Measurements from ENCODE around the gene MAB21L3.
A peak's percentile ranks its signal among the peaks of the same experiment; 100 is the strongest.

MAB21L3 gene

DNA sequence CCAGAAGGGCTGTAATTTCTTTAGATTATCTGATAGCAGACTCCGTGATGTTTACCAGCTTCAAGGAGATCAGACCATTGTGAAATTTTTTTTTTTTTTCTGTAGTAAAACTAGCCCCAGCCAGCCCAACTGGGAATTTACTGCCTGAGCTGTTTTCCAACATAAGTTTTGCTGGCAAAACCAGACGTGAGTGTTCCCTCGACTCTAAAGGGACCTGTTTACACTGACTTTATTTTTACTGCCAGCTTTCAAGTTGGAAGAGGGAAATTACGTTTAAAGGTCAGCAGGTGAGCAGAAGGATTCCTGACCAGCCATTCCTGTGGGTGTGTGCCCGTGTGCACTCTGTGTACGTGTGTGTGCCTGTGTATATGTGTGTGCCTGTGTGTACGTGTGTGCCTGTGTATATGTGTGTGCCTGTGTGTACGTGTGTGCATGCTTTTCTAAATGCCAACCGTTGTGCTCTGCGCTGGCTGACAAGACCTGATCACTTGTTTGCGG lies 374 bp downstream of the MAB21L3 start:
- no peak for DNase-seq (ENCODE audit: low spot score)

DNA sequence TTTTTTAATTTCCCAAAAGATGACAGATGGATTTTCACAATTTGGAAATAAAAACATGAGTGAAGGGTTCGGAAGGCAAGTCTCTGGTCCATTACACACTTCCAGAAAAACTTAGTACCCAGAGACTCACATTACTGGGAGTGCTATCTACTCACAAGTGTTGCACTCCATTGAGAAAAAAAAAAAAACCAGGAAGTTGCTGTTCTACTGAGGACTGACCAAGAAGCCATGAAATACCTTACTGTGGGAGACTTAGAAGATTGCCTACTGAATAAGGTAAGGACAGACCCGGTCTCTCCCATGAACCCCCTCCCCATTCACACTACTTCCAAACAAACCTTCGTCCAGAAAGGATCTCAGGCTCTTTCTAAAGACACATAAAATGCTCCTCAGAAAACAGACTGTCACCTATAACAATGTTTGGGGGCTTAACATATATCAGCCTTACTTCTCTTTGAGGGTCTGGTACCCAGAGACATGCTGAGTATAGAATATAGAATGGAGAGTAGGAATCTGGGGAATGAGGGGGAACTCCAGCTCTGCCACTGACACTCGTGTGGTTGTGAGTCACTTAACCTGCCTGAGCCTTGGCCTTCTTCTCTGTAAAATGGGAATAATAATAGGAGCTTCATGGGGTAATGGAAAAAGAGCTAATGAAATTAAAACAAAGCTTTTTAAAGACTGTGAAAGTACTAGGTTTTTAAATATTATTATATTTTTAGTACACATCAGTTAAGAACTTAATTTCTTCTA lies 1.4 kb downstream of the MAB21L3 start:
- DNase-seq (ENCODE audit: low spot score): no peak

DNA sequence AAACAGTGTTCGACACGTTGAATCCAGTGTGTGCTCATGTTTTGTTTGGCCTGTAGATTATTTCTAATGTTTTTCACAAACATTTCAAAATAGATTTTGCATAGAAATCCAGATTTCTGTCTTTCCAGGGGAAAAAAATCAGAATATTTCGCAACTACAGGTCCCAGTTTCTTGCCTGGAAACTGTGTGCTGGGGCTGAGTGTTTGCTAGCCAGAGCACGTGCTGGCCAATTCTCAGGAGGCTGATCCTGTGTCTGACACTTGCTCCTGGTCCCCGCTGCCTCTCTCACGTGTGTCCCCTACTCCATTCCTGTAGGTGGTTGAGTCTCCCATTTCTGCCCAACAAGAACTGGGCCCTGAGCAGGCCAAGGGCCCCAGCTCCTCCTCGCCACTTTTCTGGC lies 2.4 kb downstream of the MAB21L3 start:
- DNase-seq (ENCODE audit: low spot score): no peak

DNA sequence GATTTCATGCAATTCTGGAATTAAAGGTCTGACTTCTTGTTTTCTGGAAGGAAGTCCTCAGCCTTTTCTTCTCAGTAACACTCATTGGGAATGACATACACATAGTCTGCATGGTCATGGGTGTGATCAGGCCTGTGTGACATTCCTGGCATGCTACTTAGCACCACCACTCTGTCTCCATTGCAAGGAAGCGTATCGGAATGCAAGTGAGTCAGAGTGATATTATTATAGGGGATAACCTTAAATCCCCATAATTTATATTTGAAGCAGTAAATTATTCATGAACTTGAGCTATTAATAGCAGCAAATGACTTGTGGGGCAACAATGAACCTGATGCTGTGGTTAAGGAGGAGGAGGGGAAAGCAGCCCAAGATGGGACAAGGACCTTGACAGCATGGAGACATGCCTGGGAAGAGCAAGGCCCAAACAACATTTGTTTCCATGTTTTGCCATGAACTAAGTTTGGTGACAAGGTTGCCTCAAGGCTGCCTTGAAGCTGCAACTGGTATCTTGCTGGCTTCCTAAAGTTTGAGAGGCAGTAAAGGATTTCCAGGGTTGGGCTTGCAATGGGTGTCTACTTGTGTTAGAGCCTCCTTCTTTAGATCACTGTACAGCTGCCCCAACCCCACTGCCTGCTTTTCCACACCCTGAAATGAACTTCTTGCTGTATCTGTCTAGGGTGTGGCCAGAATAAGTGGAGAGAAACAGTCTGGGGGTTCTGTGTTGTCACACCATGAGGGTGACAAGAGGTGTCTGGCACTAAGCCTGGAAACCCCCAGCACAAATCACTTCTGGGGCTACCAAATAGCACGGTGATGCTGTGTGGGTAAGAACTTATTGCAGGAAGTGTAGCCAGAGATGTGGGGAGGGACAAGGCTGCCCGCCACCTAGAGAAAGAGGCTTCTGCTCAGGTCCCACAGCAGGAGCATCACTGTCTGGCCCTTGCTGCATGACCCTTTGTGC lies 4.6 kb downstream of the MAB21L3 start:
- peak; percentile 76 for DNase-seq (ENCODE audit: low spot score)

DNA sequence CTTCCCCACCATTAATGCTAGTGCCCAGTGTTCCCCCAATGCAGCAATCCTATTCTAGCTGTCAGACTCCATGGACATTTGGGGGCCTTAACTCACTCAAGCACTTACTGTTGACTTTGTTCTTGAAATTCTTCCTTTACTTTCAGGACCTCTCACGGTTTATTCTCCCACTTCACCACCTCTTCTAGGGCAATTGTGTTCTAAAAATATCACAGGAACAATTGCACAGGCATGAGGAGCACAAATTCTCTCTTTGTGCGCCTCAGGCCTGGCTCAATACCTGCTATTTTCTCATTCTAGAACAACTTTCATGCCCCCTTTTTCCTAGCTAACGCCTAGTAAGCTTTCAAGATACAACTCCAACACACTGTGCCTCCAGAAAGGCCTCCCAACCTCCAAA lies 7.3 kb downstream of the MAB21L3 start:
- no peak for DNase-seq (ENCODE audit: low spot score)

DNA sequence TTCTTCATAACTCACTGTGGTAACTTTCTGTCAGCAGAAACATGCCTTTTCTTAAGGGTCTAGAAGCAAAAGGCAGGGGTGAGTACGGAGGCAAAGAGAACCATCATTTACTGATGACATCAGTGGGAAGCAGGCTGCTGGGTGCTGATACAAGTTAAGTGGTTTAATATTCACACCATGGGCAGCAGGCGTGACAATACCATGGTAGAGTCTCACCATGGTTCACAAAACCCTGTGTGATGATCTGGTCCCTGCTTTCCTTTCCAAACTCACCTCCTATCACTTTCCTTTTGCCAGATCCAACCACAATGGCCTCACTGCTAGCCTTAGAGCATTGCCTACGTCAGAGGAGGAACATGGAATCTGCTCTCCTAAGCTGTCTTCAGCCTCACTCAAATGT lies 8.7 kb downstream of the MAB21L3 start:
- no peak for DNase-seq (ENCODE audit: low spot score)

DNA sequence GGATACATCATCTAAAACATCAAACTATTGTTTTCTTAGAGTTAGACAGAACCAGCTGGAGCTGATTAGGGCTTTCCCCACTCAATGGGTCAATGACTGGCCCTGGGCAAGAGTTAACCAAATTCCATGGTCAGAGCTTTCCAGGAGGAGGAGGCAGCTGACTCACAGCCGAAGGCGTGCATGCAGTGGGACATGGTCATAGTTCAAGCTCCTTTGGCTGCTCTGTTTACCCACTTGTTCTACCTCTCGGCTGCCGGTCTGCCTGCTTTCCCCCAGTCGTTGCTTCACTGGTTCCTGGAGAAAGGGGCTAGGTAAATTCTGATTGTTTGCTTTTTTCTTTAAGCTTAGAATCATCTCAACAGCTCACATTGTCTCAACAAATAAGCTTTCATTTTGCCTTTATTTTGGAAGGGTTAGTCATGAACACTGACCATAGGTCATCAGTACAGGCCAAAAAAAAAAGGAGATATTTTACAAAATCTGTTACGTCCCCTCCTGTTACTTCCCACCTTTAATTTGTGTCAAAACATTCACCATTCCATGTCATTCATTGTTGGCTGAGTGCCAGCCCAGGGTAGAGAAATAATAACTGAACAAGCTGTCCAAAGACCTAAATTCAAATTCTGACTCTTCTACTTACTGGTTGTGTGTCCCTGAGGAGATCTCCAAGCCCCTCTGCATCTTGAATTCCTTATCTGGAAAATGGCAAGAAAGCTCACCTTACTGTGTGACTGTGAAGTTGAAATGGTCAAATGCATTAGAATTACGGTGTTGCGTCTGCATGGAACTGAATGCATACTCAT lies 12.0 kb downstream of the MAB21L3 start:
- DNase-seq (ENCODE audit: low spot score): peak; percentile 91

DNA sequence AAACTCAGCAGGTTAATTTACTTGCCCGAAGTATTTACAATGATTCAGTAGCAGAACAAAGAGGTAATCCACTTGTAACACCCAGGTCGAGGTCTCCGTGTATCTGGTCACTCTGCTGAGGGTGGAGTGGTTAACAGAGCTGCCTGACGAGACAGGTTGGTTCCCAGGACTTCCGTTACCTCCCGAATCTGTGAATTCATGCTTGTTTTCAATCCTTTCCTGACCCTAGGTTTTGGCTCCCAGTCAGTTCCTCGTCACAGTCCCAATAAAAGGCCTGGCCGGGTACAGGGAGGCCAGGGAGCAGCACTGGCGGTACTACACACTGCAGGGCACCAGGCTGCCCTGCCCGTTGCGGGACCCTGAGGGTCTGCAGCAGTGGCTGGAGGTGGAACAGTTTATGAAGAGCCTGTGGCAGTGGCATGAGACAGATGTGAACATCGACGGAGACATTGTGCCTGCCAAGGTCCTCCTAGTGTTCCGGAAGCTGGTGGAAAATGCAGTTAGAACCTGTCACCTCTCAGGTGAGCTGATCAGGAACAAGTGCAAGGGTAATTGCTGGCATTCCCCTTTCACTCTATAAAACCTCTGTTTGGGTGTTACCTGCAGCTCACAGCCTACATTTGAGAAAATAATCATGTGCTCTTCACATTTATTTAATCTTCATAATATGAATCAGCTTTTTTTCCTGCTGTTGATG lies 12.8 kb downstream of the MAB21L3 start:
- DNase-seq (ENCODE audit: low spot score): no peak

DNA sequence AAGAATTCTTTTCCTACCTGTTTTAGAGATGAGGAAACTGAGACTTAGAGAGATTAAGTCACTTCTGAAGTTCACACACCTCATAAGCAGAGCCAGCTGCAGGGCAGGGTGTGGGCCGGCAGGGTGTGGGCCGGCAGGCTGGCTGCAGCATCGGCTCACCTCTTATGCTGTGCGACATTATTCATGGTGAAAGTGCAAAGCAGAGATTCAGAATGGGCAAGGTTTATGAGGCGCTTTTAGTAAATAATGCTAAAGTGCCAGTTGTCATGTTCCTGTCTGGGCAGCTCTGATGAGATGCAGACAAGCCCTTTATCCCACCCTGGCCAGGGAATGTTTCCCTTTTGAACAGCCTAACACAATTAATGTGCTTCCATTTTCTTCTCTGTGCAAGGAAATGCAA lies 14.6 kb downstream of the MAB21L3 start:
- DNase-seq (ENCODE audit: low spot score): no peak

DNA sequence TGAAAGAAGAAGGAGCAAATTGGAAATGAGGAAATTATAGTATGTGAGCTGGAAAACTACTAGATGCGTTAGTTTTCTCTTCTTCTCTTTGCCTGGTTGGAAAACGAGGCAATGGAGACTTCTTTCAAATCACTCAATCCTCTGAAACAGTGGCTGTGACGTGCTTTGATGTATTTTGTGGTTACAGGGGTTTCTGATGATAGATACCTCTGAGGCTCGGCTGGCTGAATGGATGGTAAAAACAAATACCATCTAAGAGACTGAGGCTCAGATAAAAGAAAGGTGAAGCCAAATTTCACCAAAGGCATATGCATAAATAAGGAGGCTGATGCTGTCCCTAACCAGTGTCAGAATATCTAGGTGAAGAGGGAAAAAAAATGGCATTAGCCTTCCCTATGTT lies 15.1 kb downstream of the MAB21L3 start:
- DNase-seq (ENCODE audit: low spot score): no peak

DNA sequence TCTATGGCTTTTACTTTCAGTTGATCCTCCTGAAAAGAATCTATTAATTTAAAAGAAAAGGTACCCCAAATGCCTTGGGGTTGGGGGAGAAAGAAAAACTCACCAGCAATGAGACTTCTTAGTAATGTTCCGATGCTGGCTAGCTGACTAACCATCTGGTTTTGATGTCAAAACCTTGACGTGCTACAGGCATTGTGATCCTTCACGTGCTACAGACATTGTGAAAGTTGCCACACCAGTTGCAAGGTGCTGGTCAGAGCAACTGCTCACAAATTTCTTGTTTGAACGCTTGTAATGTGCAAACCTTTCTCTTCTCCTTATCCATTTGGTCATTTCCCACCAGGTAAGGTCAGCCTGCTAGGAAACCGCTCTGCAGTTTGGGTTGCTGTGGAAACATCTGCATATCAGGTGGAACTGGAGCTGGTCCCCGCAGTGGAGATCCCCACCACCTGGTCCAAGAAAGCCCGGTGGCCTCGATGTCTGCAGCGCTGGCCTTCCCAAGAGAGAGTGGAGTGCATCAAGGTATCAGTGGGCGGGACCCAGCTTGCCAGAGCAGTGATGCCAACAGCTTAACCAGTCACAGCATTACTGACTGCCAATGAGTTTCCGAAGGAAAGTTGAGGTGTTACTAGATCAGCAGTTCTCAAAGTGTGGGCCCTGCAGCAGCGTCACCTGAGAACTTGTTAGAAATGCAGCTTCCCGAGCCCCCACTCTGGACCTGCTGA lies 16.1 kb downstream of the MAB21L3 start:
- DNase-seq (ENCODE audit: low spot score): no peak

DNA sequence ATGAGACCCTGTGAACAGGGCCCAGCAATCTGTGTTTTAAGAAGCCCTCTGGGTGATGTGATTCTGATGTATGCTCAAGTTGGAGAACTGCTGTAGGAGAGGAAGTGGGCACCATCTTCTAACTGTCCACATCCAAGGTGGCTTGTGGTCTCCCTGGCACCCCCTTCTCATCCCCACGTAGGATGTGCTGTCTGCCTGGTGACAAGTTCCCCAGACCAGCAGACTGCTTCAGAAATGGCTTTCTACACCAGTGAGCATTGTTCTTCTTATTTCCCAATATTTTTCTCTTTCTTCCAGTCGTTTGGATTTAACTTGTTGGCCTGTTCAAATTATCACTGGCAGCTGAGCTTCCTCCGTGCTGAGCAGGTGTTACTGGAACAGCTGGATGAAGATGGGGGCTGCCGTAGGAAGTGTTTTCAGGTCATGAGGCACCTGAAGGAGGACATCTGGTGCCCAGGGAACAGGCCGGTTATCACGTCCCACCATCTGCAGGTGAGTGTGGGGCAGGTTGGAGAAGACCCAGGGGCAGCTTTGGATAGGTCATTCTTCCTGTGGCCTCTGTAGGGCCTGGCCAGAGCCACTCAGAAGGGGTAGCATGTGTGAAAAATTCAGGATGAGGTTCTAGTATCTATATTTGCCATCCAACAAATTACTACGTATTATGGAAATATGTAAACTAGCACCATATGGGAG lies 16.8 kb downstream of the MAB21L3 start:
- no peak for DNase-seq (ENCODE audit: low spot score)

DNA sequence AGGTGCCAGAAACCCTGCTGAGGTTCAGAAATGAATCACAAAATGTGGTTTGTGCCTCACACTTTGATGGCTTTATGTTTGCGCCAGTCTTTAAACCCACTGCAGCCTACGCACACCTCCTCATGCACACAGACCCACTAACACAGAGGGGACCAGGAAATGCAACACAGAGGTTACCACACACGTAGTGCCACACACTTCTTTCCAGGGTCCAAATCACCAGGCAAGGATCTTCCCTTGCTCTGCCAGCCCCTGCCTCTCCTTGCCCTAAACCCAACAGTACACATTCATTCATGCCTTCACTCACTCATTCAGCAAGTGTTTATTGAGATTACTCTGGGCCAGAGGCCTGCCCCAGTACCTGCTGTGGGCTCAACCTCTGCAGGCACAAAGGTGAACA lies 17.5 kb downstream of the MAB21L3 start:
- no peak for DNase-seq (ENCODE audit: low spot score)

DNA sequence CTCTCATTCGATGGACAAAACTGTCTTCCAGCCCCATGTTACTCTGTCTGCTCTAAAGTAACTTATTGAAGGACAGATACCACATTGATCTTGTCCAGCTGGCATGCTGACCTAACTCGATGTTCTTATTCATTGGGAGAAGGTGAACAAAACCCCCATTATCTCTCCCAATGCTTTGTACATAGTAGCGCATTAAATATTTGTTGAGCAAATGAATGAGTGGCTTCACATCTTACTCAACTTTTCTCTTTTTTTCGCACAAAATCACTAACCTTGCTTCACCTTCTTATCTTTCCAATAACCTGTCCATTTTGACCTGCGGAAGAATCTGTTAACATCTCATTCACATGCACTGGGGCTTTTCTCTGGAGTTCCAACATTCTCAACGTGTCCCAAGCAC lies 18.3 kb downstream of the MAB21L3 start:
- DNase-seq (ENCODE audit: low spot score): no peak

DNA sequence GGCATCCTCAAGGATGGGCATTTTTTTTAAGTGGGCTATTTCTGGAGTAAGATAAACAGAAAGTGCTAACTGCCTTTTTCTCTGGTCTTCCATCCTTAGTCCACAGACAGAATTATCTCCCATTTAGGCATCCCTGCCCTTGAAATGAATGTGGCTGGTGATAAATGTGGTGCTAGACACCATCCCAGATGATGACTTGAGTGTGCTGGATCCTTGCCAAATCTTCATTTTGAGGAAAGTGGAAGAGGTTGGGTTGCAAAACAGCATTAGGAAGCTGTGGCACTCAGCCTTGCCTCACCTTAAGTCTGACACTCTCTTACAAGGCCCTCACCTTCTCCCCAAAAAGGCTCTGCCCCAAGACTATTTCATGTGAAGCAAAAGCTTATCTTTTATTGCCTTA lies 19.2 kb downstream of the MAB21L3 start:
- DNase-seq (ENCODE audit: low spot score): no peak

DNA sequence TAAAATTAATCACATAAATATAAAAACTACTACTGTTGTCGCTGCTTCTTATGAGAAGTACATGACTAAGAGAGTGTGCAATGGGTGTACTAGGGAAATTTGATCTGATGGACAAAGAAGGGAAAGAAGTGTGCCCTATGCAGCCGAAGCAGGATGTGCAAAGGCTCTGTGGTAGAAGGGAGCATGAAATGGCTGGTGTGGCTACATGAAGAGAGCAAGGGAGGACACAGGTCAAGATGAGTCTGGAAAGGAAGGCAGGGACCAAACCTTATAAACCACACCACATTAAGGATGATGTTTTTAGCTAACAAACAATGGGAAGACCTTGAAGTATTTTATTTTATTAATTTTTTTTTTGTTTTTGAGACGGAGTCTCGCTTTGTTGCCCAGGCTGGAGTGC lies 20.0 kb downstream of the MAB21L3 start:
- DNase-seq (ENCODE audit: low spot score): no peak

DNA sequence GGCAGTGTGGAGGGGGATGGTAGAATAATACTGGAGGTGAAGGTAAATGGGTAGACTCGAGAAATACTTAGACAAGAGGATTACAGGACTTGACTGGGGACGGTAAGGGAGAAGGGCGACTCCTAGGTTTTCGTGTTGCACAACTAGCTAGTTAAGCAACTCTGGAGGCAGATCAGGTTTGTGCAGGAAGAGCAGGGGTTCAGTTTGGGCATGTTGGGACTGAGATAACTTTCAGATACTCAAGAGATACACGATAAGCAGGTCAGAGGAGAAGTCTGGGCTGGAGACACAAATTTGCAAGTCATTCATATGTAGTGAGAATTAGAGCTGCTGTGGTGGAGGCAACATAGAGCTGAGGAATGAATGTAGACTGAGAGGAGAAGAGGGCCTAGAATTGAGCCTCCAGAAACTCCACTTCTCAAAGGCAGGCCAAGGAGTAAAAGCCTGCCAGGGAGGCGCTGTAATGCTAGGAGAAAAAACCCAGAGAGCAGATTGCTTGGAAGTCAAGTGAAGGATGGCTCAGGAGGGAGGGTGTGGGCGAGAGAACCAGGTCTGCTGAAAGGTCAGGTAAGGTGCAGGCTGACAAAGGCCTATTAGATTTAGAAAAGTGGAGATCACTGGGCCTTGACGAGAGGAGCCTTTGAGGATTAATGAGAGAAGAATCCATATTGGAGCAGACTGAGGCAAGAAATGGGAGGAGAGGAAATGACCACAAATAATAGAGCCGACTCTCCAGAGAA lies 20.8 kb downstream of the MAB21L3 start:
- no peak for DNase-seq (ENCODE audit: low spot score)

DNA sequence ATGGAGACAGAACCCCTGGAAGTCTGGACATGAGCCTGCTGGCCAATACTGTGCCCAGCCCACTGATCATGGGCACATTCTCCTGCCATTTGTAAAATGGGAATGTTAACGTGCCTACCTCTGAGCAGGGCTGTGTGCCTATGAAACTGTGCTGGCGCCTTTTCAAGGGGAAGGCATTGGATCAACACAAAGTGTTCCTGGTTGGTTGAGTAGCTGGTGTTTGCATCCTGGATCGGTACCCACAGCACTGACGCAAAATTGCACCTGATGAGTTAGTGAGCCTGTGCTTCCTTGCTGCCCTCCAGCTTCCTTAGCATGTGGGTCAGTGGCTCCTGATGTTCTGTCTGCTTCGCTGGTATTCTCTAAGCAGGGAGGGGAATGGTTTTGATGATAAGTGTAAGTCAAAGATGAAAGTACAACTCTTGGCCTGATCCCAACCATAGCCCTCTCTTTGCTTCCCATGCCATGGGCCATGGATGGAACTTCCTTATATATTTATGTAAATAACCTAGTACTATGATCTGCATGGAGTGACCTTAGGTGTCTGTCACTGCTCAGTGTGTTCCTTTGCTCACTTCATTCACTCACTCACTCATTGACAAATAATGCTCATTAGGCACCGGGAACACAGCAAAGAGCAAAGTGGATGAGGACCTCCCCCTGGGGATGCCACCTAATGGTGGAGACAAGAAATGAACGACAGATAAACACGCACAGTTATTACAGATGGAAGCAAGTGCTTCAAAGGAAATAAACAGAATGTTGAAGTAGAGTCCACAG lies 22.7 kb downstream of the MAB21L3 start:
- DNase-seq (ENCODE audit: low spot score): no peak

DNA sequence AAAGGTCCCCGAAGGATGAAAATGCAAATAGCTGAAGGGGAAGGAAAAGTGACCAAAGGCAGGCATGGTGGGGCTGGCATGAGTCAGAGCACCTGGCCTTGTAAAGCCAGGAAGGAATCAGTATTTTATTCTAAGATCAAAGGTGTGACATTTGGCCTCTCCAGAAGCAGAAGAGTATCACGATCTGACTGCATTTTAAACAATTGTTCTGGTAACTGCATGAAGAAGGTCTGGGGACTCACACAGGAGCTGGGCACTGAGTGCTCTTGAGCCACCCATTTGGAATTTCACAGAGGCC lies 23.2 kb downstream of the MAB21L3 start:
- no peak for DNase-seq (ENCODE audit: low spot score)
